K562 (cell line): ENCODE results near the gene GRK1. TPM values are rescaled to one million over a fixed set of nuclear protein-coding genes. Genes with fewer than 3 reads are reported as not detected.

Experiments
- ATAC-seq: fragments of 200-7000 bp; cut with Tn5 transposase; 3 replicates; pipeline ENCODE4 v1.9.1; 2020; ENCODE audit warnings: moderate library complexity
- BruUV-seq: library from RNA; stranded (reverse); fragments of 400-500 nt; replicated peaks from 2 replicates; lab custom pipeline; 2021; lab: Mats Ljungman, UMichigan
- CTCF ChIA-PET: fragments of 300-600 bp; formaldehyde crosslinking; extraction: SDS; loops from one replicate; lab custom pipeline; 2021; ENCODE audit warnings: low intra/inter-chr PET ratio; lab: Yijun Ruan, JAX
- POLR2A ChIA-PET: fragments of 300-600, 350-650 bp; sonication (Branson Sonifier 250); formaldehyde crosslinking; extraction: SDS; loops from one replicate; lab custom pipeline; 2021; ENCODE audit warnings: antibody characterized with exemption, inconsistent platforms; lab: Yijun Ruan, JAX
- DNase-seq, 4 experiments: peaks; one replicate each; pipeline versions ENCODE4 v3.0.0 to v3.0.0-alpha.2; 2011 to 2018; ENCODE audit warnings: low spot score in 3 of 4, mixed read lengths in 3 of 4; ENCODE audit errors: extremely low read depth in 1 of 4
- FAIRE-seq: peaks from 2 replicates; lab custom pipeline; 2011; peaks lifted over from hg19 to GRCh38; lab: Jason Lieb, UNC
- H2AFZ ChIP-seq: 2 replicates; pipeline ENCODE4 v1.6.0; 2011; ENCODE audit warnings: low read depth, low read length, control low read depth, inconsistent platforms
- H3K27ac ChIP-seq: fragments of 200-600 bp; 3 replicates; pipeline ENCODE4 v1.8.0; 2011; ENCODE audit warnings: low read depth, mild to moderate bottlenecking, control low read depth, inconsistent platforms, low read length, moderate library complexity, mixed read lengths; ENCODE audit errors: extremely low read depth
- H3K27me3 ChIP-seq, 2 experiments: fragments of 300-600 bp in 1 of 2; 2 replicates in 1 of 2; 3 replicates in 1 of 2; pipeline versions ENCODE4 v1.6.0 to v1.8.0; 2011; ENCODE audit warnings: inconsistent platforms in 2 of 2, low read length in 2 of 2, mild to moderate bottlenecking in 1 of 2, mixed read lengths in 1 of 2, moderate library complexity in 1 of 2; ENCODE audit not compliant: control insufficient read depth in 2 of 2, insufficient read depth in 2 of 2
- H3K36me3 ChIP-seq: fragments of 300-600 bp; 3 replicates; pipeline ENCODE4 v1.8.0; 2011; ENCODE audit warnings: mild to moderate bottlenecking, low read length, inconsistent platforms; ENCODE audit not compliant: control insufficient read depth, insufficient read depth
- H3K4me1 ChIP-seq, 2 experiments: fragments of 200-600 bp in 1 of 2; replicated peaks in 1 of 2; 2 replicates in 1 of 2; 3 replicates in 1 of 2; pipeline versions ENCODE4 v1.5.1 to v1.8.0; 2011; ENCODE audit warnings: inconsistent platforms in 2 of 2, low read length in 2 of 2, mild to moderate bottlenecking in 1 of 2, mixed read lengths in 1 of 2, moderate library complexity in 1 of 2; ENCODE audit not compliant: control insufficient read depth in 2 of 2, insufficient read depth in 2 of 2
- H3K4me2 ChIP-seq: 2 replicates; pipeline ENCODE4 v1.6.1; 2011; ENCODE audit warnings: low read length, control low read depth, inconsistent platforms, mixed read lengths; ENCODE audit not compliant: insufficient read depth
- H3K4me3 ChIP-seq: fragments of 200-600 bp; sonication (generic), shearing (Covaris generic); 2 replicates; pipeline ENCODE4 v1.5.1; 2016; ENCODE audit warnings: control low read depth, inconsistent platforms
- H3K79me2 ChIP-seq: fragments of 200-600 bp; 3 replicates; pipeline ENCODE4 v1.8.0; 2011; ENCODE audit warnings: low read length, inconsistent platforms; ENCODE audit not compliant: control insufficient read depth, insufficient read depth
- H3K9ac ChIP-seq, 2 experiments: 2 replicates each; pipeline versions ENCODE4 v1.6.0 to v1.6.1; 2011; ENCODE audit warnings: low read depth in 2 of 2, low read length in 2 of 2, control low read depth in 1 of 2, inconsistent platforms in 1 of 2, mild to moderate bottlenecking in 1 of 2, mixed read lengths in 1 of 2; ENCODE audit not compliant: insufficient read depth in 1 of 2
- H3K9me1 ChIP-seq: one replicate; pipeline ENCODE4 v1.6.0; 2011; ENCODE audit warnings: inconsistent platforms, mild to moderate bottlenecking, low read length, moderate library complexity; ENCODE audit not compliant: control insufficient read depth, insufficient read depth
- H3K9me3 ChIP-seq: replicated peaks from 2 replicates; pipeline ENCODE4 v1.5.1; 2011; ENCODE audit warnings: low read depth, low read length, inconsistent platforms; ENCODE audit not compliant: control insufficient read depth, insufficient read depth
- H4K20me1 ChIP-seq: replicated peaks from 2 replicates; pipeline ENCODE4 v1.6.1; 2011; ENCODE audit warnings: low read length, inconsistent platforms, mixed read lengths; ENCODE audit not compliant: control insufficient read depth, insufficient read depth
- CEBPG ChIP-seq, 3 experiments: fragments of 200-800 bp in 1 of 3; sonication (Bioruptor generic) in 1 of 3; sonication (generic) in 1 of 3; formaldehyde crosslinking in 1 of 3; IDR thresholded peaks in 2 of 3; conservative IDR thresholded peaks in 1 of 3; 2 replicates each; pipeline versions ENCODE4 v1.6.1 to v1.8.0; 2016 to 2022; ENCODE audit warnings: missing compliant biosample characterization in 2 of 3, missing genetic modification characterization in 2 of 3, mild to moderate bottlenecking in 1 of 3, missing genetic modification reagents in 1 of 3
- HDAC1 ChIP-seq, 2 experiments: fragments of 450-650 bp; IDR thresholded peaks; 2 replicates each; pipeline ENCODE4 v1.6.1; 2016 to 2017; ENCODE audit warnings: inconsistent platforms in 1 of 2, mild to moderate bottlenecking in 1 of 2, moderate library complexity in 1 of 2
- NFE2 ChIP-seq: IDR thresholded peaks from 2 replicates; pipeline ENCODE4 v1.6.1; 2014; ENCODE audit warnings: antibody characterized with exemption, low read depth
- NFE2L1 ChIP-seq: fragments of 450-650 bp; IDR thresholded peaks from 2 replicates; pipeline ENCODE4 v1.6.1; 2016; ENCODE audit warnings: missing genetic modification characterization, low read depth, mild to moderate bottlenecking, missing compliant biosample characterization, moderate library complexity, borderline replicate concordance
- NR4A1 ChIP-seq, 2 experiments: fragments of 250-450 bp in 1 of 2; fragments of 450-650 bp in 1 of 2; sonication (Bioruptor Pico) in 1 of 2; IDR thresholded peaks; 2 replicates each; pipeline versions ENCODE4 v1.4.0 to v1.6.1; 2016 to 2020; ENCODE audit warnings: mild to moderate bottlenecking in 2 of 2, missing compliant biosample characterization in 1 of 2, missing genetic modification characterization in 1 of 2, moderate library complexity in 1 of 2
- SIN3A ChIP-seq, 2 experiments: fragments of 150-350 bp in 1 of 2; IDR thresholded peaks; 2 replicates each; pipeline ENCODE4 v1.6.1; 2011 to 2016; ENCODE audit warnings: borderline replicate concordance in 2 of 2, low read depth in 2 of 2, low read length in 2 of 2, mild to moderate bottlenecking in 2 of 2, moderate library complexity in 2 of 2; ENCODE audit not compliant: control insufficient read depth in 1 of 2
- TBL1XR1 ChIP-seq, 2 experiments: IDR thresholded peaks; 2 replicates each; pipeline ENCODE4 v1.6.1; 2012; ENCODE audit warnings: improper control_type of control experiment in 2 of 2, low read length in 2 of 2, mild to moderate bottlenecking in 1 of 2
- ZBTB7A ChIP-seq: IDR thresholded peaks from 2 replicates; pipeline ENCODE4 v1.6.1; 2011; ENCODE audit warnings: low read depth, mild to moderate bottlenecking, low read length, moderate library complexity, borderline replicate concordance; ENCODE audit not compliant: control insufficient read depth
- ZFP1 ChIP-seq: fragments of 450-650 bp; formaldehyde crosslinking; IDR thresholded peaks from 2 replicates; pipeline ENCODE4 v1.4.0; 2020; ENCODE audit warnings: mild to moderate bottlenecking, mixed read lengths
- ZNF41 ChIP-seq: fragments of 250-450 bp; sonication (Bioruptor Pico); conservative IDR thresholded peaks from 2 replicates; pipeline ENCODE4 v1.4.0; 2020; ENCODE audit warnings: mild to moderate bottlenecking
- ZNF561 ChIP-seq: fragments of 450-650 bp; formaldehyde crosslinking; conservative IDR thresholded peaks from 2 replicates; pipeline ENCODE4 v1.4.0; 2020; ENCODE audit warnings: mild to moderate bottlenecking, moderate library complexity
- WGBS: fragments of 100-300 bp; shearing (Covaris generic); methylation state at CpG from one replicate; pipeline ENCODE4 v1.1.6; 2016; ENCODE audit warnings: low coverage, mixed read lengths; ENCODE audit not compliant: insufficient coverage; ENCODE audit errors: missing lambda C conversion rate; 5-methylcytosine and 5-hydroxymethylcytosine counted together
- in situ Hi-C: fragments of 300-500 bp; cut with MboI; formaldehyde crosslinking; loops from 4 replicates; pipeline ENCODE4 v1.15.0; 2018; ENCODE audit warnings: inconsistent platforms, mixed read lengths
- intact Hi-C: fragments of 100-400 bp; cut with micrococcal nuclease; formaldehyde crosslinking; loops from 2 replicates; pipeline ENCODE4 v1.14.2; 2022
- polyA plus RNA-seq, 8 experiments: library from polyadenylated mRNA; depleted of rRNA in 4 of 8; stranded (reverse) in 5 of 8; unstranded in 3 of 8; fragments of >200 nt; fragmentation: Nextera tagmentation in 2 of 8; fragmentation: Illumina TruSeq in 1 of 8; extraction: Ambion mirVana in 2 of 8; extraction: Trizol in 1 of 8; gene quantifications; 2 replicates each; pipeline versions ENCODE4 v1.2.1 to v1.2.3, GENCODE V29; 2011 to 2014; ENCODE audit warnings: inconsistent platforms in 1 of 8, missing spikeins in 1 of 8
- total RNA-seq, 7 experiments: library from RNA; depleted of rRNA in 6 of 7; stranded (reverse); fragments of >200 nt in 6 of 7; fragmentation: Illumina TruSeq in 2 of 7; extraction: Trizol in 2 of 7; gene quantifications; 2 replicates each; pipeline versions ENCODE4 v1.2.1 to v1.2.3, GENCODE V29; 2011 to 2021; ENCODE audit warnings: low replicate concordance in 1 of 7
- TF ChIP-seq, protein P1 (sequence below): fragments of 250-450 bp; sonication (Bioruptor Pico); IDR thresholded peaks from 2 replicates; pipeline ENCODE4 v1.9.0; 2021; ENCODE audit warnings: mild to moderate bottlenecking
- TF ChIP-seq, protein P2 (sequence below): sonication (generic); formaldehyde crosslinking; IDR thresholded peaks from 2 replicates; pipeline ENCODE4 v1.5.0; 2020; ENCODE audit warnings: missing genetic modification reagents
- TF ChIP-seq, protein P3 (sequence below): sonication (generic); formaldehyde crosslinking; IDR thresholded peaks from 2 replicates; pipeline ENCODE4 v1.8.0; 2022; ENCODE audit warnings: mild to moderate bottlenecking, missing genetic modification reagents
- TF ChIP-seq, protein P4 (sequence below): fragments of 250-450 bp; sonication (Bioruptor Pico); IDR thresholded peaks from 2 replicates; pipeline ENCODE4 v1.8.0; 2021; ENCODE audit warnings: mild to moderate bottlenecking, moderate library complexity
- TF ChIP-seq, protein P5 (sequence below): fragments of 250-450 bp; sonication (Bioruptor Pico); IDR thresholded peaks from 2 replicates; pipeline ENCODE4 v1.9.0; 2021; ENCODE audit warnings: mild to moderate bottlenecking, inconsistent platforms

GRK1 gene
- total and polyA plus RNA-seq, 9 of the 15 experiments (the other 6 are each of a cell fraction or from before 2014, with no cell fraction given), result 0.09 TPM; not detected in 8

DNA sequence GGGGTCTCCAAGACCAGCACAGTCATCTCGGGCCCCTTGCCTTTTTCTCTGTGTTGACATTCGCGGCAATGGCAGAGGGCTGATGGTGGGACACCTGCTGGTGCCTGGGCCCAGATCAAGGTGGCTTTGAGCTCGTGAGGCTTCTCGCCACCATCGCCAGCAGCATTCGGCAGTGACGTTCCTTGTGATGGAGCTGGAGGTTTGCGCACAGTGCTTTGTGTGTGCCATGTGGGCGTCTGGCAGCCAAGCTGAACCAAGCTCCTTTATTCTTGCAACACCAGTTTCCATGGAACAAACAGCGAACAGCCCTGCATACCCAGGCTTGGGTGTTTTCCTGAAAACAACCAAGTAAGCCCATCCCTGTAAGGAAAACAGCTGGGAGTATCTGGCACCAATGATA lies 82.9 kb downstream of the GRK1 start:
- no peak overlapping the region for H2AFZ ChIP-seq

More for the DNA sequence above, 82.9 kb downstream of the GRK1 start:
- DNase-seq (no peak), ATAC-seq (no peak), FAIRE-seq (no peak)
- no peaks in the 10 kb centered on the region for H3K36me3 ChIP-seq
- no peaks in the 10 kb centered on the region for H3K79me2 ChIP-seq
- intact Hi-C loops (no loop called here), in situ Hi-C loops (no loop called here)
- no peak overlapping the region for H3K4me2 ChIP-seq
- H3K4me3 ChIP-seq, result no peak overlapping the region
- WGBS, result 26% methylated on average over 11 of the region's 11 CpGs
- peaks cover 22 to 87% of the 10 kb centered on the region in 2 experiments for H3K27me3 ChIP-seq
- TF ChIP-seq NFE2L1 (tag) (no peak), NR4A1 (CRISPR knock-in tag; IDR thresholded peaks at IDR 0.05) (no peak), NR4A1 (tag; IDR thresholded peaks at IDR 0.05) (no peak), TBL1XR1 (IDR thresholded peaks at IDR 0.05; ENCODE audit: low read length in 2 of 2) (no peak), NFE2 (no peak), HDAC1 (IDR thresholded peaks at IDR 0.05) (no peak), ZNF561 (CRISPR knock-in tag) (no peak), ZBTB7A (no peak), ZNF41 (CRISPR knock-in tag) (no peak), CEBPG (CRISPR knock-in tag; IDR thresholded peaks at IDR 0.05) (no peak), CEBPG (tag; conservative IDR thresholded peaks at IDR 0.05 in 1 of 2, IDR thresholded peaks at IDR 0.05 in 1 of 2) (no peak), SIN3A (IDR thresholded peaks at IDR 0.05; ENCODE audit: borderline replicate concordance in 2 of 2, control insufficient read depth in 1 of 2, low read depth in 2 of 2, low read length in 2 of 2) (no peak), ZFP1 (CRISPR knock-in tag) (no peak)
- TF ChIP-seq, protein P1, sequence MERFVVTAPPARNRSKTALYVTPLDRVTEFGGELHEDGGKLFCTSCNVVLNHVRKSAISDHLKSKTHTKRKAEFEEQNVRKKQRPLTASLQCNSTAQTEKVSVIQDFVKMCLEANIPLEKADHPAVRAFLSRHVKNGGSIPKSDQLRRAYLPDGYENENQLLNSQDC, result no peak
- TF ChIP-seq, protein P2, sequence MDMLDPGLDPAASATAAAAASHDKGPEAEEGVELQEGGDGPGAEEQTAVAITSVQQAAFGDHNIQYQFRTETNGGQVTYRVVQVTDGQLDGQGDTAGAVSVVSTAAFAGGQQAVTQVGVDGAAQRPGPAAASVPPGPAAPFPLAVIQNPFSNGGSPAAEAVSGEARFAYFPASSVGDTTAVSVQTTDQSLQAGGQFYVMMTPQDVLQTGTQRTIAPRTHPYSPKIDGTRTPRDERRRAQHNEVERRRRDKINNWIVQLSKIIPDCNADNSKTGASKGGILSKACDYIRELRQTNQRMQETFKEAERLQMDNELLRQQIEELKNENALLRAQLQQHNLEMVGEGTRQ (CRISPR knock-in tag), result no peak
- TF ChIP-seq, protein P3, sequence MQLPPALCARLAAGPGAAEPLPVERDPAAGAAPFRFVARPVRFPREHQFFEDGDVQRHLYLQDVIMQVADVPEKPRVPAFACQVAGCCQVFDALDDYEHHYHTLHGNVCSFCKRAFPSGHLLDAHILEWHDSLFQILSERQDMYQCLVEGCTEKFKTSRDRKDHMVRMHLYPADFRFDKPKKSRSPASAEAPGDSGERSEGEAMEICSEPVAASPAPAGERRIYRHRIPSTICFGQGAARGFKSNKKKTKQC (CRISPR knock-in tag), result no peak
- TF ChIP-seq, protein P4, sequence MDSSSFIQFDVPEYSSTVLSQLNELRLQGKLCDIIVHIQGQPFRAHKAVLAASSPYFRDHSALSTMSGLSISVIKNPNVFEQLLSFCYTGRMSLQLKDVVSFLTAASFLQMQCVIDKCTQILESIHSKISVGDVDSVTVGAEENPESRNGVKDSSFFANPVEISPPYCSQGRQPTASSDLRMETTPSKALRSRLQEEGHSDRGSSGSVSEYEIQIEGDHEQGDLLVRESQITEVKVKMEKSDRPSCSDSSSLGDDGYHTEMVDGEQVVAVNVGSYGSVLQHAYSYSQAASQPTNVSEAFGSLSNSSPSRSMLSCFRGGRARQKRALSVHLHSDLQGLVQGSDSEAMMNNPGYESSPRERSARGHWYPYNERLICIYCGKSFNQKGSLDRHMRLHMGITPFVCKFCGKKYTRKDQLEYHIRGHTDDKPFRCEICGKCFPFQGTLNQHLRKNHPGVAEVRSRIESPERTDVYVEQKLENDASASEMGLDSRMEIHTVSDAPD (CRISPR knock-in tag), result no peak
- TF ChIP-seq, protein P5, sequence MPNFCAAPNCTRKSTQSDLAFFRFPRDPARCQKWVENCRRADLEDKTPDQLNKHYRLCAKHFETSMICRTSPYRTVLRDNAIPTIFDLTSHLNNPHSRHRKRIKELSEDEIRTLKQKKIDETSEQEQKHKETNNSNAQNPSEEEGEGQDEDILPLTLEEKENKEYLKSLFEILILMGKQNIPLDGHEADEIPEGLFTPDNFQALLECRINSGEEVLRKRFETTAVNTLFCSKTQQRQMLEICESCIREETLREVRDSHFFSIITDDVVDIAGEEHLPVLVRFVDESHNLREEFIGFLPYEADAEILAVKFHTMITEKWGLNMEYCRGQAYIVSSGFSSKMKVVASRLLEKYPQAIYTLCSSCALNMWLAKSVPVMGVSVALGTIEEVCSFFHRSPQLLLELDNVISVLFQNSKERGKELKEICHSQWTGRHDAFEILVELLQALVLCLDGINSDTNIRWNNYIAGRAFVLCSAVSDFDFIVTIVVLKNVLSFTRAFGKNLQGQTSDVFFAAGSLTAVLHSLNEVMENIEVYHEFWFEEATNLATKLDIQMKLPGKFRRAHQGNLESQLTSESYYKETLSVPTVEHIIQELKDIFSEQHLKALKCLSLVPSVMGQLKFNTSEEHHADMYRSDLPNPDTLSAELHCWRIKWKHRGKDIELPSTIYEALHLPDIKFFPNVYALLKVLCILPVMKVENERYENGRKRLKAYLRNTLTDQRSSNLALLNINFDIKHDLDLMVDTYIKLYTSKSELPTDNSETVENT (CRISPR knock-in tag), result no peak
- CTCF ChIA-PET, result no interaction called here
- peaks cover 10 to 31% of the 10 kb centered on the region in 2 experiments for H3K4me1 ChIP-seq
- no peaks in the 10 kb centered on the region; the same call in 1 of the 2 replicates for H3K9me3 ChIP-seq
- no TSS peak for BruUV-seq
- H3K9ac ChIP-seq, result no peak overlapping the region
- H3K9me1 ChIP-seq, result no peaks in the 10 kb centered on the region
- H3K27ac ChIP-seq, result no peak overlapping the region
- POLR2A ChIA-PET, result interaction anchor here (0.6 kb wide), 1 partner anchor 521 kb away, joined by 3 read pairs; no protein-coding TSS in a partner anchor
- peaks cover 10% of the 10 kb centered on the region; the same call in 1 of the 2 replicates for H4K20me1 ChIP-seq
